Measurements from ENCODE around the gene LPIN1.

LPIN1 gene

DNA sequence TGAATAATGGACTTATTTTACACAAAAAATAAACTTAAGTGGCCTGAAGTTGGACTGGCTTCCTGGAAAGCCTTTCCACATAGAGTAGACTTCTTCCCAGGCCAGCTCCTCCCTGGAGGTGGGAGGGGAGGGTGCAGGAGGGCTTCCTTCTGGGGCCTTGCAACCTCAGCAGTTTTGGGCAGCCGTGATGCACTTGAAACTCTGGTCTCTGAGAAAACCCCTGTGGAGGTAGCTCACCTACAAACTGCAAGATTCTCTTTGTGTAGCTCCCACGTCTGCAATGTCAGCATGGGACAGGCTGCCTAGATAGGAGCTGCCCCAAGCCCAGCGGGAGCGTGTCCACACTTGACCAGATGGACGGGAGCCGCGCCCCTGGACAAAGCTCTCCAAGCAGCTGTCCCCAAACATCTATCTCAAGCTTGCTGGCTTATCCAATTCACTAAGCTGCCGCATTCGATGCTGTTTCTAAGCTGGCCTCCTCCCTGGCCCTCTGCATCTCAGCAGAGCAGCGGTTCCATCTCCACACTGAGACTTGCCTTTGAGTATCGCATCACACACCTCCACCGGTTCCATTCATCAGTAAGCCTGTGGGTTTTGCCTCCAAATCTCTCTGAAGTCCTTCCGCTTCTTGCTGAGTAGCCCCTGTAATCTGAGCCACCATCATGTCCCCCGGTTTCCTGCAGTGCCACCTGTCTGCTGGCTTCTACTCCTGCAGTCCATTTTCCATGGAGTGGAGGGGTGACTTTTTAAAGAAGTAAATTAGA is 1.6 kb upstream of the LPIN1 start:
- H3K9ac ChIP-seq (ENCODE audit: low read length) = no peak overlapping the region; the same call in 1 of the 2 replicates
- no peak overlapping the region for H3K27ac ChIP-seq (ENCODE audit: low read length)
- peaks cover 31% of the 10 kb centered on the region for H3K79me2 ChIP-seq (ENCODE audit: low read length)
- H2AFZ ChIP-seq (ENCODE audit: low read depth, low read length) = peak overlapping the region; percentile 69; the same call in 1 of the 2 replicates
- no peak for TF ChIP-seq EZH2phosphoT487 (IDR thresholded peaks at IDR 0.05; ENCODE audit: low read depth)
- TF ChIP-seq, protein P1, sequence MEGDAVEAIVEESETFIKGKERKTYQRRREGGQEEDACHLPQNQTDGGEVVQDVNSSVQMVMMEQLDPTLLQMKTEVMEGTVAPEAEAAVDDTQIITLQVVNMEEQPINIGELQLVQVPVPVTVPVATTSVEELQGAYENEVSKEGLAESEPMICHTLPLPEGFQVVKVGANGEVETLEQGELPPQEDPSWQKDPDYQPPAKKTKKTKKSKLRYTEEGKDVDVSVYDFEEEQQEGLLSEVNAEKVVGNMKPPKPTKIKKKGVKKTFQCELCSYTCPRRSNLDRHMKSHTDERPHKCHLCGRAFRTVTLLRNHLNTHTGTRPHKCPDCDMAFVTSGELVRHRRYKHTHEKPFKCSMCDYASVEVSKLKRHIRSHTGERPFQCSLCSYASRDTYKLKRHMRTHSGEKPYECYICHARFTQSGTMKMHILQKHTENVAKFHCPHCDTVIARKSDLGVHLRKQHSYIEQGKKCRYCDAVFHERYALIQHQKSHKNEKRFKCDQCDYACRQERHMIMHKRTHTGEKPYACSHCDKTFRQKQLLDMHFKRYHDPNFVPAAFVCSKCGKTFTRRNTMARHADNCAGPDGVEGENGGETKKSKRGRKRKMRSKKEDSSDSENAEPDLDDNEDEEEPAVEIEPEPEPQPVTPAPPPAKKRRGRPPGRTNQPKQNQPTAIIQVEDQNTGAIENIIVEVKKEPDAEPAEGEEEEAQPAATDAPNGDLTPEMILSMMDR (IDR thresholded peaks at IDR 0.05; ENCODE audit: low read depth, low read length) = peak; percentile 48
- H3K4me2 ChIP-seq (ENCODE audit: low read length) = peak overlapping the region; percentile 85
- peaks cover 12% of the 10 kb centered on the region for H4K20me1 ChIP-seq (ENCODE audit: insufficient read depth, low read length)
- no peaks in the 10 kb centered on the region for H3K9me3 ChIP-seq (ENCODE audit: insufficient read depth, low read length)
- peaks cover 2% of the 10 kb centered on the region for H3K27me3 ChIP-seq (ENCODE audit: low read depth, low read length)
- H3K4me3 ChIP-seq (ENCODE audit: low read length) = peak overlapping the region; percentile 68; the same call in 1 of the 2 replicates
- H3K4me1 ChIP-seq (ENCODE audit: low read length) = peaks cover 52% of the 10 kb centered on the region
- no peaks in the 10 kb centered on the region for H3K36me3 ChIP-seq (replicated peaks; ENCODE audit: low read depth, low read length)

DNA sequence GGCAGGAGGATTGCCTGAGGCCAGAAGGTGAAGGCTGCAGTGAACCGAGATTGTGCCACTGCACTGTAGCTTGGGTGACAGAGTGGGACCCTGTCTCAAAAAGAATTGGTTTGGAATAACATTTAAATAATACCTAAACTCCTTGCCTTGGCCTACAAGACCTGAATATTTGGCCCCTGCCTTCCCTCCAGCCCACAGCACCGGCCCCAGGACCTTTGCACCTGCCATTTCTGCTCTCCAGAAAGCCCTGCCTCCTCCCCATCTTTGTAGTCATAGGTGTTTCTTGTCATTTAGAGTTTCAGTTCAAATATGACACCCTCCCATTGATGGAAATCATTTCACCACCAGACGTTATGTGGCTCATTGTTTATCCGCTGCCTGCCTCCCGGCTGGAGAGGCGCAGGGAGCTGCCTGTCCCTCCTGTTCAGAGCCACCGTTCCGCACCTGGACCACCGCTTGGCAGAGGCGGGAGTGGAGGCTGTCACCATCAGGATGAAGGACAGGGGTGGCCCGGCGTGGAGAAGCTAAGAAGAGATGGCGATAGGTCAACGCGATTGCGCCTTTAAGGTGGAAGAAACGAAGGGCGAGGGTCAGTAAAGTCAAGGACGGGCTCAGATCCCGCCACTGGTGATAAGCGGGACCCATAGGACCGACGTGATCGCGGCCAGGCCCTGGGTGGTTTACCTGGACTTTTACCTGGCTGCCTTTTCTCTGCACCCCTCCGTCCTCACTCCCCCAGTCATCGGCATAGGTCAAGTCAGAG is 638 bp upstream of the LPIN1 start:
- TF ChIP-seq, protein P1 (IDR thresholded peaks at IDR 0.05; ENCODE audit: low read depth, low read length) = no peak
- TF ChIP-seq EZH2phosphoT487 (IDR thresholded peaks at IDR 0.05; ENCODE audit: low read depth) = no peak
- Histone ChIP-seq H4K20me1 (ENCODE audit: insufficient read depth, low read length) (peaks cover 19% of the 10 kb centered on the region), H3K9me3 (ENCODE audit: insufficient read depth, low read length) (no peaks in the 10 kb centered on the region), H3K27ac (ENCODE audit: low read length) (no peak overlapping the region), H3K4me1 (ENCODE audit: low read length) (peaks cover 62% of the 10 kb centered on the region), H3K36me3 (replicated peaks; ENCODE audit: low read depth, low read length) (no peaks in the 10 kb centered on the region), H3K4me2 (ENCODE audit: low read length) (peak overlapping the region; percentile 73), H3K27me3 (ENCODE audit: low read depth, low read length) (no peaks in the 10 kb centered on the region), H2AFZ (ENCODE audit: low read depth, low read length) (0 out of 2 replicates have a peak overlapping the region, but pooled peaks have one; percentile 47), H3K9ac (ENCODE audit: low read length) (no peak overlapping the region; the same call in 1 of the 2 replicates), H3K4me3 (ENCODE audit: low read length) (peak overlapping the region; percentile 58), H3K79me2 (ENCODE audit: low read length) (peaks cover 38% of the 10 kb centered on the region)

DNA sequence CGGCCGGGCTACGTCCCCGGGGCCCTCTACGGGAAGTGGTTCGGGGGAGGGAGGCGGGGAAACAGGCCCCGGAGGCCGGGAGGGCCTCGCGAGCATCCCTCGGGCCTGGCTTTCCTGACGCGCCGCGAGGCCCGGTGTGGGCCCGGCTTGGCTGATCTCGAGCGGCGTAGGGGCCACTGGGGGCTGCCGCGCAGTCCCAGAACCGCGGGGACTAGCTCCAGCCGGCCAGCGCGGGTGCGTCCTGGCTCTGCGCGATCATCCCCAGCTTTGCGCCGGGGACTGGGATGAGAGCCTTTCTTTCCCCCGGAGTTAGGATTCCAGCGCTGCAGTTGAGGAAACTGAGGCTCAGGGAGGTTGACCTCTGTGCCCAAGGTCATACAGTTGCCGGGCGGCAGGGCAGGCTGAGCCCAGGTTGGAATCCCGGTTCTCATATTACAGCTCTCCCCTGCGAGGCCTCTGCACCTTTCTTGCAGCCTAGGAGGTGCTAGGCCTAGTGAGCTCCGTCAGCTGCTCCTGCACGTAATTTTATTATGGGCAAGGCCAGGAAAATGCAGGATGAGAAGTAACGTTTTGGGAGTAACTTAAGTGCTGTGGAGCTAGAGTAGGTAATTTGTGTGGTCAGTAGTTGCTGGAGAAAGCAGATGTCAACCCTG is 501 bp downstream of the LPIN1 start:
- H3K36me3 ChIP-seq (replicated peaks; ENCODE audit: low read depth, low read length) = no peaks in the 10 kb centered on the region
- peaks cover 45% of the 10 kb centered on the region for H3K79me2 ChIP-seq (ENCODE audit: low read length)
- H2AFZ ChIP-seq (ENCODE audit: low read depth, low read length) = 0 out of 2 replicates have a peak overlapping the region, but pooled peaks have one; percentile 33
- no peak for TF ChIP-seq EZH2phosphoT487 (IDR thresholded peaks at IDR 0.05; ENCODE audit: low read depth)
- TF ChIP-seq, protein P1 (IDR thresholded peaks at IDR 0.05; ENCODE audit: low read depth, low read length) = no peak
- H3K4me1 ChIP-seq (ENCODE audit: low read length) = peaks cover 67% of the 10 kb centered on the region
- H3K9me3 ChIP-seq (ENCODE audit: insufficient read depth, low read length) = no peaks in the 10 kb centered on the region
- H3K4me2 ChIP-seq (ENCODE audit: low read length) = peak overlapping the region; percentile 91
- peak overlapping the region; percentile 90 for H3K4me3 ChIP-seq (ENCODE audit: low read length)
- 0 out of 2 replicates have a peak overlapping the region, but pooled peaks have one; percentile 7 for H3K27ac ChIP-seq (ENCODE audit: low read length)
- H4K20me1 ChIP-seq (ENCODE audit: insufficient read depth, low read length) = peaks cover 24% of the 10 kb centered on the region
- H3K9ac ChIP-seq (ENCODE audit: low read length) = peak overlapping the region; percentile 79
- H3K27me3 ChIP-seq (ENCODE audit: low read depth, low read length) = peaks cover 3% of the 10 kb centered on the region; the same call in 1 of the 2 replicates

Measured in OCI-LY3 (cell line).